HepG2 (cell line): ENCODE data around the gene TBC1D14. TPM values are rescaled to one million over a fixed set of nuclear protein-coding genes. Genes with fewer than 3 reads are reported as not detected.

ENCODE experiments used
- EEA1 ChIP-seq: sonication (generic); formaldehyde crosslinking; IDR thresholded peaks from 2 replicates; pipeline ENCODE4 v1.5.1; 2020; ENCODE audit warnings: mild to moderate bottlenecking, missing genetic modification reagents, borderline replicate concordance
- EP300 ChIP-seq, 3 experiments: sonication (generic) in 1 of 3; formaldehyde crosslinking in 1 of 3; IDR thresholded peaks; 2 replicates each; pipeline versions ENCODE4 v1.5.1 to v1.6.1; 2011 to 2020; ENCODE audit warnings: low read depth in 2 of 3, low read length in 2 of 3, borderline replicate concordance in 1 of 3, improper control_type of control experiment in 1 of 3, mild to moderate bottlenecking in 1 of 3, missing genetic modification reagents in 1 of 3, moderate library complexity in 1 of 3
- HDAC6 ChIP-seq: fragments of 200-600 bp; sonication (generic); IDR thresholded peaks from 2 replicates; pipeline ENCODE4 v1.7.0; 2017; ENCODE audit warnings: mild to moderate bottlenecking, antibody characterized with exemption, low read length, low read depth
- HOXA7 ChIP-seq: sonication (generic); formaldehyde crosslinking; IDR thresholded peaks from 2 replicates; pipeline ENCODE4 v1.8.1; 2022; ENCODE audit warnings: mild to moderate bottlenecking, missing genetic modification reagents, moderate library complexity
- JUND ChIP-seq: sonication (generic); formaldehyde crosslinking; IDR thresholded peaks from 2 replicates; pipeline ENCODE4 v1.8.0; 2022; ENCODE audit warnings: mild to moderate bottlenecking, missing genetic modification reagents
- KAT8 ChIP-seq: IDR thresholded peaks from 2 replicates; pipeline ENCODE4 v1.6.1; 2016; ENCODE audit warnings: missing genetic modification reagents, missing compliant biosample characterization
- KMT2B ChIP-seq: IDR thresholded peaks from 2 replicates; pipeline ENCODE4 v1.6.1; 2016; ENCODE audit warnings: missing genetic modification reagents, missing compliant biosample characterization
- NFE2L2 ChIP-seq: fragments of 150-350 bp; IDR thresholded peaks from 2 replicates; pipeline ENCODE4 v1.6.1; 2014; ENCODE audit warnings: low read length
- REL ChIP-seq: sonication (generic); formaldehyde crosslinking; conservative IDR thresholded peaks from 2 replicates; pipeline ENCODE4 v1.8.0; 2022; ENCODE audit warnings: mild to moderate bottlenecking, missing genetic modification reagents, moderate library complexity
- SP5 ChIP-seq: IDR thresholded peaks from 2 replicates; pipeline ENCODE4 v1.6.1; 2016; ENCODE audit warnings: low read depth, borderline replicate concordance
- ZNF501 ChIP-seq: sonication (generic); formaldehyde crosslinking; IDR thresholded peaks from 2 replicates; pipeline ENCODE4 v1.5.1; 2020; ENCODE audit warnings: mild to moderate bottlenecking, moderate library complexity, missing genetic modification reagents
- ZNF616 ChIP-seq: sonication (generic); formaldehyde crosslinking; IDR thresholded peaks from 2 replicates; pipeline ENCODE4 v1.5.0; 2020; ENCODE audit warnings: low read depth, mild to moderate bottlenecking, missing genetic modification reagents
- polyA plus RNA-seq, 8 experiments: library from polyadenylated mRNA; depleted of rRNA in 3 of 8; stranded (reverse) in 7 of 8; unstranded in 1 of 8; fragments of >200 nt; fragmentation: Illumina TruSeq in 4 of 8; extraction: Trizol in 4 of 8; gene quantifications; 2 replicates each; pipeline versions ENCODE4 v1.2.1 to v1.2.3, GENCODE V29; 2011 to 2016; ENCODE audit warnings: low read depth in 4 of 8, missing spikeins in 1 of 8, mixed read lengths in 1 of 8; ENCODE audit not compliant: insufficient read depth in 1 of 8
- total RNA-seq, 5 experiments: library from RNA; depleted of rRNA; stranded (reverse); fragments of >200 nt; fragmentation: Illumina TruSeq; extraction: Trizol; gene quantifications; 2 replicates each; pipeline ENCODE4 v1.2.3, GENCODE V29; 2016; ENCODE audit warnings: low read depth in 1 of 5
- TF ChIP-seq, protein P1 (sequence below): sonication (generic); formaldehyde crosslinking; IDR thresholded peaks from 2 replicates; pipeline ENCODE4 v1.4.0; 2020; ENCODE audit warnings: missing genetic modification reagents
- TF ChIP-seq, protein P2 (sequence below): sonication (generic); formaldehyde crosslinking; conservative IDR thresholded peaks from 2 replicates; pipeline ENCODE4 v1.4.0; 2020; ENCODE audit warnings: mild to moderate bottlenecking, missing genetic modification reagents, moderate library complexity
- TF ChIP-seq, protein P3 (sequence below): IDR thresholded peaks from 2 replicates; pipeline ENCODE4 v1.6.1; 2016; ENCODE audit warnings: mild to moderate bottlenecking
- TF ChIP-seq, protein P4 (sequence below): fragments of 450-650 bp; IDR thresholded peaks from 2 replicates; pipeline ENCODE4 v1.6.1; 2016

The TBC1D14 gene
- total and polyA plus RNA-seq, 2 of the 13 experiments (the other 11 are each of a cell fraction or from before 2014, with no cell fraction given) = 29.5 to 46.5 TPM

DNA sequence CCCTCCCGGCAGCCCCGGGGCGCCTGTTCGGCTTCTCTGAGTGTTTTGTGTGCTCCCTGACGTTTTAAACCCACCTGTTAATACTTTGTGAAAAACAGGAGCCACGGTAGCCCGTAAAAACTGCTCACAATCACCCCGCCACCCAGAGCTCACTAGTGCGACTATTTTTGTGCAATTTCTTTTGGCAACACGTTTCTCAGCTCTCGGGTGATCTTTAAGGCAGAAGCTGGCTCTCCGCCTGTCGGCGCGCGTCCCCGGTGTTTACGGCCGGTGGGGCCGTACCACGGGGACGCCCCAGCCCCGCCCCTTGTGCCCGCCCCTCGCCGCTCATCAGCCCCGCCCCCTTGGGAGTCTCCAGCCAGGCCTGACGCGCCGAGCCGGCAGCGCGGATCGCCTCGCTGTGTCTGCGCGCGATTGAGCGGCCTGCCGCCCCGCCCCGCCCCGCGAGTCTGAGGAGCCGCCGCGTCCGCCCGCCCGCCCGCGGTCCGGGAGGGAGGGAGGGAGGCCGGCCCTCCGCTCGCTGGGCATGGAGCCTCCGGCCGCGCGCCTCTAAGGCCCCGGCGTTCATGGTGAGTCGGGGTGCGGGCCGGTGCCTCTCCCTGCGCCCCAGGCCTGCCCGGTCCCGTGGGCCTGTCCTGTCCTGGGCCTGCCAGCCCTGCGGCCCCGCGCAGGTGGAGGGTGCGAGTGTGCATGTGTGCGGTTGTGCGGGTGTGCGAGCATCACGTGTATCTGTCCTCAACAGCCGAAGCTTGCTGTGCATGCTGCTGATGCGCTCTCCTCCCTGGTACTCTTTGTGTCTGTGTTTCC lies 77.4 kb downstream of the TBC1D14 start (continued):
- TF ChIP-seq, protein P1, sequence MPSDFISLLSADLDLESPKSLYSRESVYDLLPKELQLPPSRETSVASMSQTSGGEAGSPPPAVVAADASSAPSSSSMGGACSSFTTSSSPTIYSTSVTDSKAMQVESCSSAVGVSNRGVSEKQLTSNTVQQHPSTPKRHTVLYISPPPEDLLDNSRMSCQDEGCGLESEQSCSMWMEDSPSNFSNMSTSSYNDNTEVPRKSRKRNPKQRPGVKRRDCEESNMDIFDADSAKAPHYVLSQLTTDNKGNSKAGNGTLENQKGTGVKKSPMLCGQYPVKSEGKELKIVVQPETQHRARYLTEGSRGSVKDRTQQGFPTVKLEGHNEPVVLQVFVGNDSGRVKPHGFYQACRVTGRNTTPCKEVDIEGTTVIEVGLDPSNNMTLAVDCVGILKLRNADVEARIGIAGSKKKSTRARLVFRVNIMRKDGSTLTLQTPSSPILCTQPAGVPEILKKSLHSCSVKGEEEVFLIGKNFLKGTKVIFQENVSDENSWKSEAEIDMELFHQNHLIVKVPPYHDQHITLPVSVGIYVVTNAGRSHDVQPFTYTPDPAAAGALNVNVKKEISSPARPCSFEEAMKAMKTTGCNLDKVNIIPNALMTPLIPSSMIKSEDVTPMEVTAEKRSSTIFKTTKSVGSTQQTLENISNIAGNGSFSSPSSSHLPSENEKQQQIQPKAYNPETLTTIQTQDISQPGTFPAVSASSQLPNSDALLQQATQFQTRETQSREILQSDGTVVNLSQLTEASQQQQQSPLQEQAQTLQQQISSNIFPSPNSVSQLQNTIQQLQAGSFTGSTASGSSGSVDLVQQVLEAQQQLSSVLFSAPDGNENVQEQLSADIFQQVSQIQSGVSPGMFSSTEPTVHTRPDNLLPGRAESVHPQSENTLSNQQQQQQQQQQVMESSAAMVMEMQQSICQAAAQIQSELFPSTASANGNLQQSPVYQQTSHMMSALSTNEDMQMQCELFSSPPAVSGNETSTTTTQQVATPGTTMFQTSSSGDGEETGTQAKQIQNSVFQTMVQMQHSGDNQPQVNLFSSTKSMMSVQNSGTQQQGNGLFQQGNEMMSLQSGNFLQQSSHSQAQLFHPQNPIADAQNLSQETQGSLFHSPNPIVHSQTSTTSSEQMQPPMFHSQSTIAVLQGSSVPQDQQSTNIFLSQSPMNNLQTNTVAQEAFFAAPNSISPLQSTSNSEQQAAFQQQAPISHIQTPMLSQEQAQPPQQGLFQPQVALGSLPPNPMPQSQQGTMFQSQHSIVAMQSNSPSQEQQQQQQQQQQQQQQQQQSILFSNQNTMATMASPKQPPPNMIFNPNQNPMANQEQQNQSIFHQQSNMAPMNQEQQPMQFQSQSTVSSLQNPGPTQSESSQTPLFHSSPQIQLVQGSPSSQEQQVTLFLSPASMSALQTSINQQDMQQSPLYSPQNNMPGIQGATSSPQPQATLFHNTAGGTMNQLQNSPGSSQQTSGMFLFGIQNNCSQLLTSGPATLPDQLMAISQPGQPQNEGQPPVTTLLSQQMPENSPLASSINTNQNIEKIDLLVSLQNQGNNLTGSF (CRISPR knock-in tag) = no peak
- TF ChIP-seq ZNF616 (CRISPR knock-in tag) = 0 out of 2 replicates have a peak, but pooled peaks have one; percentile 56
- TF ChIP-seq, protein P2, sequence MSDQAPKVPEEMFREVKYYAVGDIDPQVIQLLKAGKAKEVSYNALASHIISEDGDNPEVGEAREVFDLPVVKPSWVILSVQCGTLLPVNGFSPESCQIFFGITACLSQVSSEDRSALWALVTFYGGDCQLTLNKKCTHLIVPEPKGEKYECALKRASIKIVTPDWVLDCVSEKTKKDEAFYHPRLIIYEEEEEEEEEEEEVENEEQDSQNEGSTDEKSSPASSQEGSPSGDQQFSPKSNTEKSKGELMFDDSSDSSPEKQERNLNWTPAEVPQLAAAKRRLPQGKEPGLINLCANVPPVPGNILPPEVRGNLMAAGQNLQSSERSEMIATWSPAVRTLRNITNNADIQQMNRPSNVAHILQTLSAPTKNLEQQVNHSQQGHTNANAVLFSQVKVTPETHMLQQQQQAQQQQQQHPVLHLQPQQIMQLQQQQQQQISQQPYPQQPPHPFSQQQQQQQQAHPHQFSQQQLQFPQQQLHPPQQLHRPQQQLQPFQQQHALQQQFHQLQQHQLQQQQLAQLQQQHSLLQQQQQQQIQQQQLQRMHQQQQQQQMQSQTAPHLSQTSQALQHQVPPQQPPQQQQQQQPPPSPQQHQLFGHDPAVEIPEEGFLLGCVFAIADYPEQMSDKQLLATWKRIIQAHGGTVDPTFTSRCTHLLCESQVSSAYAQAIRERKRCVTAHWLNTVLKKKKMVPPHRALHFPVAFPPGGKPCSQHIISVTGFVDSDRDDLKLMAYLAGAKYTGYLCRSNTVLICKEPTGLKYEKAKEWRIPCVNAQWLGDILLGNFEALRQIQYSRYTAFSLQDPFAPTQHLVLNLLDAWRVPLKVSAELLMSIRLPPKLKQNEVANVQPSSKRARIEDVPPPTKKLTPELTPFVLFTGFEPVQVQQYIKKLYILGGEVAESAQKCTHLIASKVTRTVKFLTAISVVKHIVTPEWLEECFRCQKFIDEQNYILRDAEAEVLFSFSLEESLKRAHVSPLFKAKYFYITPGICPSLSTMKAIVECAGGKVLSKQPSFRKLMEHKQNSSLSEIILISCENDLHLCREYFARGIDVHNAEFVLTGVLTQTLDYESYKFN = peak; percentile 30; the same call in 1 of the 2 replicates
- no peak for TF ChIP-seq NFE2L2
- TF ChIP-seq KAT8 (CRISPR knock-in tag) = peak; percentile 46; the same call in 1 of the 2 replicates
- TF ChIP-seq SP5 (CRISPR knock-in tag) = peak; percentile 91
- TF ChIP-seq EEA1 (CRISPR knock-in tag) = 0 out of 2 replicates have a peak, but pooled peaks have one; percentile 29
- no peak for TF ChIP-seq JUND (CRISPR knock-in tag)
- TF ChIP-seq, protein P3, sequence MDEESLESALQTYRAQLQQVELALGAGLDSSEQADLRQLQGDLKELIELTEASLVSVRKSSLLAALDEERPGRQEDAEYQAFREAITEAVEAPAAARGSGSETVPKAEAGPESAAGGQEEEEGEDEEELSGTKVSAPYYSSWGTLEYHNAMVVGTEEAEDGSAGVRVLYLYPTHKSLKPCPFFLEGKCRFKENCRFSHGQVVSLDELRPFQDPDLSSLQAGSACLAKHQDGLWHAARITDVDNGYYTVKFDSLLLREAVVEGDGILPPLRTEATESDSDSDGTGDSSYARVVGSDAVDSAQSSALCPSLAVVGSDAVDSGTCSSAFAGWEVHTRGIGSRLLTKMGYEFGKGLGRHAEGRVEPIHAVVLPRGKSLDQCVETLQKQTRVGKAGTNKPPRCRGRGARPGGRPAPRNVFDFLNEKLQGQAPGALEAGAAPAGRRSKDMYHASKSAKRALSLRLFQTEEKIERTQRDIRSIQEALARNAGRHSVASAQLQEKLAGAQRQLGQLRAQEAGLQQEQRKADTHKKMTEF = peak; percentile 49
- TF ChIP-seq, protein P4, sequence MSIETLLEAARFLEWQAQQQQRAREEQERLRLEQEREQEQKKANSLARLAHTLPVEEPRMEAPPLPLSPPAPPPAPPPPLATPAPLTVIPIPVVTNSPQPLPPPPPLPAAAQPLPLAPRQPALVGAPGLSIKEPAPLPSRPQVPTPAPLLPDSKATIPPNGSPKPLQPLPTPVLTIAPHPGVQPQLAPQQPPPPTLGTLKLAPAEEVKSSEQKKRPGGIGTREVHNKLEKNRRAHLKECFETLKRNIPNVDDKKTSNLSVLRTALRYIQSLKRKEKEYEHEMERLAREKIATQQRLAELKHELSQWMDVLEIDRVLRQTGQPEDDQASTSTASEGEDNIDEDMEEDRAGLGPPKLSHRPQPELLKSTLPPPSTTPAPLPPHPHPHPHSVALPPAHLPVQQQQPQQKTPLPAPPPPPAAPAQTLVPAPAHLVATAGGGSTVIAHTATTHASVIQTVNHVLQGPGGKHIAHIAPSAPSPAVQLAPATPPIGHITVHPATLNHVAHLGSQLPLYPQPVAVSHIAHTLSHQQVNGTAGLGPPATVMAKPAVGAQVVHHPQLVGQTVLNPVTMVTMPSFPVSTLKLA = peak; percentile 60
- no peak for TF ChIP-seq REL (CRISPR knock-in tag)
- no peak; a peak in 1 of 4 replicates for TF ChIP-seq EP300 (IDR thresholded peaks at IDR 0.05; ENCODE audit: low read depth in 2 of 2, low read length in 2 of 2)
- no peak for TF ChIP-seq EP300 (CRISPR knock-in tag; IDR thresholded peaks at IDR 0.05; ENCODE audit: borderline replicate concordance)
- peak; percentile 50; the same call in 1 of the 2 replicates for TF ChIP-seq ZNF501 (CRISPR knock-in tag)
- no peak for TF ChIP-seq HDAC6
- peak; percentile 79 for TF ChIP-seq KMT2B (CRISPR knock-in tag)
- no peak for TF ChIP-seq HOXA7 (CRISPR knock-in tag)
